Measurements from ENCODE around the gene BAHCC1. TPM values are rescaled to one million over a fixed set of nuclear protein-coding genes. Genes with fewer than 3 reads are reported as not detected.

Gene BAHCC1
- total and polyA plus RNA-seq, 2 of the 4 experiments (the other 2 are of a cell fraction) = 0.36 to 7.8 TPM

GRCh38 chr17:81503619-81504018 is 108.4 kb downstream of the BAHCC1 start:
- no TSS peak for BruUV-seq (replicated peaks)
- in situ Hi-C loops (cut with MboI; ENCODE audit: low sequenced_read_pairs) = no loop called here
- TF ChIP-seq USF2 (IDR thresholded peaks at IDR 0.05; ENCODE audit: low read depth, low read length) (no peak), ELK1 (IDR thresholded peaks at IDR 0.05; ENCODE audit: borderline replicate concordance, low read depth, low read length) (no peak), CTCF (conservative IDR thresholded peaks at IDR 0.05; ENCODE audit: low read depth, low read length) (no peak), POLR2A (IDR thresholded peaks at IDR 0.05; ENCODE audit: low read depth, low read length) (no peak), FOS (IDR thresholded peaks at IDR 0.05; ENCODE audit: low read depth, low read length) (no peak), MAZ (IDR thresholded peaks at IDR 0.05; ENCODE audit: borderline replicate concordance, low read depth, low read length) (no peak), RFX5 (IDR thresholded peaks at IDR 0.05; ENCODE audit: low read depth, low read length) (no peak), SMC3 (IDR thresholded peaks at IDR 0.05; ENCODE audit: low read depth, low read length) (no peak), BHLHE40 (IDR thresholded peaks at IDR 0.05; ENCODE audit: low read depth, low read length) (no peak), MXI1 (IDR thresholded peaks at IDR 0.05; ENCODE audit: borderline replicate concordance, low read depth, low read length) (no peak), CEBPB (IDR thresholded peaks at IDR 0.05; ENCODE audit: low read depth, low read length) (no peak), CHD1 (IDR thresholded peaks at IDR 0.05; ENCODE audit: low read depth, low read length) (no peak), RCOR1 (IDR thresholded peaks at IDR 0.05; ENCODE audit: insufficient replicate concordance, low read length) (no peak), RAD21 (IDR thresholded peaks at IDR 0.05; ENCODE audit: low read length) (no peak)
- intact Hi-C loops (cut with micrococcal nuclease) = no loop called here
- Histone ChIP-seq H3K9ac (ENCODE audit: low read depth, low read length) (no peak overlapping the region), H3K4ac (ENCODE audit: low read depth, low read length) (no peak overlapping the region), H4K91ac (ENCODE audit: insufficient read depth, low read depth, low read length) (no peak overlapping the region), H2BK120ac (ENCODE audit: low read depth, low read length) (no peak overlapping the region), H3K56ac (ENCODE audit: extremely low read depth, insufficient read depth, low read length) (no peak overlapping the region), H3K27me3 (ENCODE audit: control insufficient read depth, insufficient read depth, low read length) (no peaks in the 10 kb centered on the region; the same call in 1 of the 2 replicates), H3K4me3 (ENCODE audit: insufficient read depth, low read depth, low read length) (no peak overlapping the region), H3K4me1 (ENCODE audit: control insufficient read depth, insufficient read depth, low read length) (peaks cover 8% of the 10 kb centered on the region), H2AK9ac (replicated peaks; ENCODE audit: low read depth, low read length, poor library complexity) (no peak overlapping the region), H3K9me1 (ENCODE audit: insufficient read depth, low read length) (no peaks in the 10 kb centered on the region), H3K4me2 (ENCODE audit: low read depth, low read length) (no peak overlapping the region), H3K9me3 (ENCODE audit: control insufficient read depth, insufficient read depth, low read length) (no peaks in the 10 kb centered on the region), H3K36me3 (ENCODE audit: control insufficient read depth, insufficient read depth, low read length) (peaks cover 1% of the 10 kb centered on the region), H3K18ac (ENCODE audit: low read depth, low read length) (no peak overlapping the region), H3K23ac (ENCODE audit: low read depth, low read length) (no peak overlapping the region), H4K20me1 (ENCODE audit: insufficient read depth, low read length) (peaks cover 21% of the 10 kb centered on the region), H4K5ac (ENCODE audit: low read depth, low read length) (no peak overlapping the region), H4K8ac (ENCODE audit: low read depth in 2 of 2, low read length in 2 of 2) (no peak overlapping the region), H3K27ac (ENCODE audit: insufficient read depth, low read length) (no peak overlapping the region), H3K79me1 (ENCODE audit: low read depth in 1 of 2, low read length in 2 of 2) (peaks cover 0 to 3% of the 10 kb centered on the region in 2 experiments; a peak in 2 of 4 replicates), H2BK20ac (ENCODE audit: low read depth, low read length) (no peak overlapping the region), H2BK5ac (ENCODE audit: low read depth, low read length, poor library complexity, severe bottlenecking) (no peak overlapping the region), H2BK15ac (ENCODE audit: low read depth, low read length) (no peak overlapping the region), H2AK5ac (ENCODE audit: low read depth, low read length) (no peak overlapping the region), H2AFZ (replicated peaks; ENCODE audit: low read length, poor library complexity) (no peak overlapping the region), H3K14ac (replicated peaks; ENCODE audit: low read depth, low read length) (no peak overlapping the region)
- DNase-seq = no peak
- dilution Hi-C loops (cut with HindIII; ENCODE audit: low sequenced_read_pairs, unreplicated experiment) = no loop called here
- ChIA-PET CTCF (no interaction called here), POLR2A (ENCODE audit: unreplicated experiment) (interaction anchor here (0.6 kb wide), 1 partner anchor 11 kb away, joined by 6 read pairs; no protein-coding TSS in a partner anchor)
- no peak for ATAC-seq (ENCODE audit: low read depth)
